HG03558 (cell line): ENCODE results near the gene LRP1B.

Experiments used
- ATAC-seq: cut with Tn5 transposase; IDR thresholded peaks from one replicate; pipeline ENCODE4 v1.9.1; 2021; ENCODE audit warnings: moderate number of reproducible peaks; ENCODE audit not compliant: unreplicated experiment; ENCODE audit errors: extremely low read depth

The LRP1B gene

DNA sequence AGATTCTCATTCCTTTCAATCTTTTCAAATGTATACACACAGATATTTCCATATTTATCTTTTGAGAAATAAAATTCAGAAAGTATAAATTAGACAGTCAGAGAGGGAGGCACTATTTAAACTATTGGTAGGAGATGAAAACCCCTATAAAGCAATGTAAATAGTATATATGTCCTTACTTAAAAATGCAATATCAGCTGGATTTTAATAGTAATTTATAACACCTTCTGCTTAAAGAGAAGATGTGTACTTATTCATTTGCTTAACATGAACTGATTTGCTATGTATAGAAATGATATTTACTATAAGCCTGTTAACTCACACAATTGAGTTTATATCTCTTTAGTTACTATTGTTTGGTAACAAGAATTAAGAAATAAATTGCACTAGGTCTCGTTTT is 163.3 kb downstream of the LRP1B start:
- ATAC-seq: no peak

DNA sequence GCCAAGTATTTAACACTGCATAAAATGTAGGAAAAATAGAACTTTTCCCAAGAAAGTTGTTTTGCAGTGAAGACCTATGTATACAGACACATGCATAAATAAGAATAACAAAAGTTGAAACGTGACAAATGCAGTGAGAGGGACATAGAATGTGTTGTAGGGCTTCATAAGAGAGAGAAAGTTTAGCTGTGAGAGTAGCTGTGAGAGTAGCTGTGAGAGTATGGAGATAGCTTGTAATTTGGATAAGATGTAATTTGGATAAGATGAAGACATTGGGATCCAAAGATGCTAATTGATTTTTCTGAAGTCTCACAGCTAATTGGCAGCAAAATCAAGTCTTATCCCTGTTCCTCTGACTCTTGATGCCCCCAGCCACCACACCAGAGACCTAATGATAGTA is 170.9 kb downstream of the LRP1B start:
- ATAC-seq: no peak

GRCh38 chr2:141959016-141959415 is 171.8 kb downstream of the LRP1B start:
- no peak for ATAC-seq

DNA sequence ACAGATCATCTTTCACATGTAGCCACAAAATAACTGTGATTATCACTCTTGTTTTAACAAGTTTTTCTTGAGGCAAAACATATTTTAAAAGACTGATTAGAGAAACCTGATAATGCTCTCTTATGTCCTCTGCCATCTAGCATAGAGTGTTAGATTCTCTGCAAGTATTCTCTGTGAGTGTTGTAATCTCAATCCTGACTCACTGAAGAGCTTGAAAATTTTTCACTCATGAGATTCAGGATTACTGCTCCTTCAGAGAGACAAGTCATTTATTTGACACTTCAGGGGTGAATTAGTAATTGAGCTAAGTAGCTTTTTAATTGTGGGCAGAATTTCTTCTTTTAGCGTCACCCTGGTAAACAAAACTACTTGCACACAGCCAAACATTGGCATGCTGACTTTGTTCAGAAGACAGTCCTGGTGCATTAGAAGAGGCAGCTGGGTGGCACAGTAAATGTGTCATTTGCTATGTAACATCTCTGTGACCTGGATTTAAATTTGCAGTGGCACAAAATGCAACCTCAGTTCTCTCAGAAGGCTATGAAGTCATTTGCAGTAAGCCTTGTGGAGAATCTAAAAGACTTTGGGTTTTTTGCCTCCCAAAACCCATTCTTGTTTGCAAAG is 172.9 kb downstream of the LRP1B start:
- ATAC-seq: no peak

- ATAC-seq: no peak
These were observed 173.5 kb downstream of the LRP1B start for GRCh38 chr2:141957321-141957720.

DNA sequence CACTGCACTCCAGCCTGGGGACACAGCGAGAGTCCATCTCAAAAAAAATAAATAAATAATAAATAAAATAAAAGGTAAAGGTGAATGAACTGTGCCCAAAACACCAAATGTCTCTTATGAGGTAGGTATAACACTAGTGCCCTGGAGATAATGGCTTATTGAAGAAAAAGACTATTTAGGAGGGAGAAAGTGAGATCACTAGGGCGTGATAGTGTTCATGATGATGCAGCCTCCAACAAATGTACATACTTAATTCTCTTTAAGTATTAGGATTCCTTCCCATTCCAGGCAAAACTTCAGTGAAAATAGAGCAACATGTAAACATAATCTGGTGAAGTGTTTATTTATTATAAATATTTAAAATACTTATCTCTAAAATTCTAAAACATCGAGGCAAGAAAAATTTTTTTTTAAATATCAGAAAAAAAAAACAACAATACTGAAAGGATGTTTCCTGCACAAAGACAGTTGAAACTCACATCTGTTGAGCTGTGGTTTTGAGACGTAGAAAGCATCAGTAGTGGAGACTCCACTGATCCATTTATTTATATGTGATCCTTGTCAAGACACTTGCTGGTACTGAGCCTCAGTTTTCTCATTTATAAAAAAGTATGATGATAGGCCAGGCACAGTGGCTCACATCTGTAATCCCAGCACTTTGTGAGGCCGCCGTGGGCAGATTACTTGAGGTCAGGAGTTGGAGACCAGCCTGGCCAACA is 183.3 kb downstream of the LRP1B start:
- no peak for ATAC-seq

- no peak for ATAC-seq
These were observed 184.8 kb downstream of the LRP1B start for GRCh38 chr2:141946016-141946415.

GRCh38 chr2:141943918-141944317 is 186.9 kb downstream of the LRP1B start:
- ATAC-seq: no peak

DNA sequence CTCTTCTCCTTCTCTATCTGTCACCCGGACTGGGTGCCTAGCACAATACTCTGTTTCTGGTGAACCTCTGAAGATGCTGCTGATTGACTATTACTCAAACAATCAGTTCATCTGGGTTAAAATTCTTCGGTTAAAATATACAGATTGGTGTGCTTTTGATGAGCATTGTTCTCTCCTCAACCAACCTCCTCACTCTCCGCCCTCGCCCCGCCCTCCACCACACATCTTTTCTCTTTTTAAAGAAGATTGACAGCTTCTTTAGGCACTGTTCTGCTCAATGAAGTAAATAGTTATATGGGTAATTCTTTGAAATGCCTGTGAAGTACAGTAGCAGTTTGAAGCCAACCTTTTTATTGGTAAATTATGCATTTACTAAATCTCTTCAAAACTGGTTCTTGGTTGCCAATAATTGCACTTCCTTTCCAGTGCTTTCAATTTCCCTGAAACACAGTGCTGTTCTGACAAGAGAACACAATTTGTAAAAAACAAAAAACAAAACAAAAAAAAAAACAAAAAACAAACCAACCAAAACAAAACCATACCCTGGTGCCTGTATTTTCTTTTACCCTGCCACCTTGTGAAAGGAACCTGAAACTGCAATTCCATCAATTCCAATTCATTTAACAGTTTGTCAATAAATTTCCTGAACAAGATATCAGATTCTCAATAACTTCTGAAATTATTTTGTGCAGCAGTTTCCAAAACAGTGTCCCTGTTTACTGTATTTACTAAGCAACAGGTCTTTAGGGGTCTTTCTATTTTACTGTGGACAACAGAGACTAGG is 188.6 kb downstream of the LRP1B start:
- no peak for ATAC-seq

DNA sequence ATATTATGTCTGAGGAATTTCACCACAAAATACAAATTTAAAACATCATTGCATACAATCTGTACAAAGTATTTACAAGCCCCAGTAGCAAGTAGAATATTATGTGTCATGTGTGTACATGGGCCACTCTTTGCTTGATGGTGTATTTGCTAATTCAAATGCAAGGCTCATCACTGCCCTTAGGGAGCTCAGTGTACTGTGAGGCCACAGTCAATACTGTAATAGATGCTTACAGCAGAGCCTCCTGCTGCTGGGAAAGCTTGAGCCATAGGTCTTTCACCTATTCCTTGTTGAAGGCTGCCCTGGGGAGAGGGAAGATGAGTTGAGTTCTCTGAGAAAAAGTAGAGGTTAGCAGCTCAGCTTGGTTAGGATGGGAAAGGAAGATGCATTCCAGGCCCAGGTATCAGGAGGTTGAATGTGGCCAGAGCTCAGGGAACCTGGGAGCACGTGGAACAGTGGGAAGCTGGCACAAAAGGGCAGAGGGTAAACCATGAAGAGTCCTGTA is 189.6 kb downstream of the LRP1B start:
- no peak for ATAC-seq

DNA sequence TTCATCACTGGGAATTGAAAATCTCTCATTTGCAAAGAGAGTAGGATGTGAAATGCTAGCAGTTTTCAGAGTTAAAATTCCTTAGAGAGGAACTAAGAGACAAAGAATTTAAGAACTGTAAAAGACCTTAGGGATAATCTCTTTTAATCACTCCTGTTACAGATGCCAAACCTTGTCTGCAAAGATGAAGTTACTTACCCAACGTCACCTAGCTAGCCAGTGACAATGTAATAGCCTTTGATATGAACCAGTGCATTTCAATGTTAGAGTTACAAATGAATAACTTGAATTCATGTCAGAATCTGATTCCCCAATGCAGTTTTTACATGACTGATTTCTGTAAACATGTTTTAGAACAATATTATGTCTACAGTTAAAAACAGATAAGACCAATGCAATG is 190.1 kb downstream of the LRP1B start:
- no peak for ATAC-seq

DNA sequence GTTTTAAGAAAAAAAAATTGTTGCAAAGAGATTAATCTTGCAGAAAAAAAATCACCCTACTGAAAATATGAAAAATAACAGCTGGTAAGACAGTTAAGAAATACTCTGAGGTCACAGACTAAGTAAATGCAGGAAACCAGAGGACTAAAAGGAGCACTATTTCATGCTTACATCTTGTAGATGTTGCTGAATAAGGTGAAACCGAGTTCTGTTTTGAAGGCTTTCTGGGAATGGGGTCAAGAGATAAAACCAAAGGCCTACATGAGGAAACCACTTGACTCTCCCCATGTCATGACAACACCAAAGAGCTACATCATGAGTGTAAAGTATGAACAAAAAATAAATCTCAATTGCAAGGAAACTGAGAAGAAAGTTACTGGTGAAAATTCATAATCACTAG is 197.6 kb downstream of the LRP1B start:
- ATAC-seq: no peak

- no peak for ATAC-seq
These were observed 198.6 kb downstream of the LRP1B start for GRCh38 chr2:141932261-141932660.

- no peak for ATAC-seq
These were observed 199.0 kb downstream of the LRP1B start for GRCh38 chr2:141931797-141932196.

DNA sequence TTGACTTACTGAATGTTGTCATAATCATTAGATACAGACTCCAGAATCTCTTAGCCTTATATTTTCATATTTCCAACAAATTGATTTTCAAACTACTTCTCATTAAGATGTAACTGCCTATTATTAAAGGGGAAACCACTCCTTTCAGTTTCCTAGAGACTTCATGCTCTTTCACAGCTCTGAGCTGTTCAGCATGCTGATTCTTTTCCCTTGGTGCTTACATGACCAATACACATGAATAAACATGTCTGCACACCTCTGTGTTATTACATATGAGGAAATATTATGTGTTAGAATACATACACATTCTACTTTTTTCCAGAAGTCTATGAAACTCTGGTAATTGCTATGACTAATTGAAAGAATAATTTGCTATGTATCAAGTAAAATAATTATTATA is 200.0 kb downstream of the LRP1B start:
- ATAC-seq: no peak

DNA sequence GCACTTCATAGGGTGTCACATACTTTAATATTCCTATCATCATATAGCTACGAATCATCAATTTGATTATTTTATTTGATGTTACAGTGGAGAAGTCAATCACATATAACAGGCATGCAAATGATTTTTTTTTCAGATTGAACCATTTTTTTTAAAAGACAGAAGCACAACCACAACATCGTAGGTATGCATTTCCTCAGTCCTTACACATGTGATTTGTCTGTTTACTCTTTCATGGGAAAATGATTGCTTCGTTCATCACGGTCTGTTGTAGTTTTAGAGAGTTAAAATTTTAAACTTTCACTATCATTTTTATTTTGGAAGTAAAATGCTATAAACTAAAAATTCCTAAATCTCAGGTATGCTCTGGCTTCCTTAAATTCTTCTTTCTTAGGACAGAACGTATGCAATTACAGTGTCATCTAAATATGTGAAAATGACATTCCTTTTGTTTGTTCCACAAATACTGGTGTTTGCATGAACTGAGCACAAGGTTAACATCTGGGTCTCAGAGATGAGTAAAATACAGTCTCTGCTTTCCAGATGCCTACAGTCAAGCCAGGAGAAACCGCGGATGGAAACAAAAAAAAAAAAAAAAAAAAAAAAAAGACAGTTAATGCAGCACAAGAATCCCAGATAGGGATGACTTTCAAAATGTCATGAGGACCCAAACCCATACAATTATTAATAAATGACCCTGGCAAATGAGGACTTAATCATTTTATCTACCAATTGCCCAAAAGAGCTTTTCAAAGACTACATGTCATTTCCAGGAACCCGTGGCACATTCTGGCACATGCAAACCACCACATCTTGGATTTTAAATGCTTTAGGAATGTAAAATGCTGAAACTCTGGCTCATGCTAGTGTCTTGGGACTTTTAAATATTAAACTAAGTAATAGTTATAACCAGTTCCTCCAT is 201.2 kb downstream of the LRP1B start:
- no peak for ATAC-seq

DNA sequence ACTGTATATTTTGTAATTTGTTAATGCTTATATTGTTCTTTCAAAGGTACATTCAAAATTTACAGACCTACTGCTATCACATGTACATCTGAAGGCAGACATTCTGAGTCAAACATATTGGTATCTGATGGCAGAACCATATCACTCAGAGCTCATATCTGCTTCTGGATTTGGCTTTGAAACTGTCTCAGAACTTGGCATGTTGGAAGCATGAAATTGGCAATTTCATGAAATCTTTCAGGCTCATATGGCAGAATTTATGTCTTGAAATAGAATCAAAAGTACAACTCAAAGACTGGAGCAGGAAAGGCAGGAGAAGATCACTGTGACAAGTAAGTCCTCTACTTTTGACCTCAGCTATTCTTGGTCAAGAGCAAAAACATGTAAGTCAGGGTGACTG is 202.3 kb downstream of the LRP1B start:
- ATAC-seq: no peak

GRCh38 chr2:141927536-141927935 is 203.3 kb downstream of the LRP1B start:
- no peak for ATAC-seq

- no peak for ATAC-seq
These were observed 205.3 kb downstream of the LRP1B start for GRCh38 chr2:141925511-141925910.

DNA sequence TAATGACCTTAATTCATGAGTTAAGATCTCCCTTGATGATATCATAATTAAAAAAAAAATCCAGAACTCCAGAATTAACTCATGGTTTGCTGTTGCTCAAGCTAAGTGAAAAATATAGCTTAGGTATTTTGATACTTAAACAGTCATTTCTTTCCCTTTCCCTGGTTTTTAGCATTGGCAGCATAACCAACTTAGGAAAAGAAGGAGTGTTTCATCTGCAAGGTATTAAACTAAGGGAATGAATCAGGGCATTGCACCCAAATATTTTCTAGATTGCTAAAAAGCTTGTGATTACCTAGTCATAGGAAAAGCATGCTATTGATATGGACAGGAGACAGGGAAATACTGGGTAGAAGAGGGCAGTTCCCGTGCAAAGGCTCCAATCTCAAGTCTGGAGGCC is 207.2 kb downstream of the LRP1B start:
- no peak for ATAC-seq
